ENCODE data around the gene RSPH10B2. TPM values are rescaled to one million over a fixed set of nuclear protein-coding genes. Genes with fewer than 3 reads are reported as not detected.
"Not testable (repeated sequence)": the region's sequence is repeated elsewhere in the genome, so short reads cannot be mapped to it uniquely, and the experiment has no call there.

Gene RSPH10B2
- total and polyA plus RNA-seq, 9 of the 15 experiments (the other 6 are each of a cell fraction or from before 2014, with no cell fraction given), result 0.04 to 0.11 (median 0.08) TPM; not detected in 5

DNA sequence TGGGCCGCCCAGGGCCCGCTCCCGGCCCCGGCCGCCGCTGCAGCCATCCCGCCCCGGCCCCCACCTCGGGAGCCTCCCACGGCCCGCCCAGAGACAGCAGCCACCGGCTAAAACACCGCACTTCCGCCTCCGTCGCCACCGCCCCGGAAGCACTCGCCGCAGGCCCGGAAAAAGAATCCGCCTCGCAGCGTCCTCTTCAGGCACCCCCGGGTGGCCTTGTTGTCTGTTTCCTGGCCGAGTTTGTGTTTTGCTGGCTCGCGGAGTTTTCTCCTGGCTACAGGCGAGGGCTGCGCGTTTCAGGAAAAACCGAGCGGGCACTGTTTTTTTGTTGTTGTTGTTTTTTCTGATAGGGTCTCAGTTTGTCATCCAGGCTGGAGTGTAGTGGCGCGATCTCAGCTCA lies 72.2 kb downstream of the RSPH10B2 start, which contains the start of gene CCZ1B (continued):
- TF ChIP-seq ELF2 (CRISPR knock-in tag; IDR thresholded peaks at IDR 0.05) (peak; percentile 74; the same call in 1 of the 2 replicates), EHMT2 (IDR thresholded peaks at IDR 0.05) (peak; percentile 97), POLR2AphosphoS5 (IDR thresholded peaks at IDR 0.05; ENCODE audit: control insufficient read depth, insufficient read depth, low read depth, low read length) (peak; percentile 35; the same call in 1 of the 2 replicates), MYC (IDR thresholded peaks at IDR 0.05; ENCODE audit: low read depth, low read length) (0 out of 2 replicates have a peak, but pooled peaks have one; percentile 22), ATF7 (IDR thresholded peaks at IDR 0.05) (peak; percentile 23; the same call in 1 of the 2 replicates), SIX5 (IDR thresholded peaks at IDR 0.05; ENCODE audit: borderline replicate concordance in 1 of 2, insufficient read depth in 1 of 2, low read depth in 1 of 2, low read length in 2 of 2) (peak in 1 of 2 experiments; percentile 12; a peak in 1 of 4 replicates), ARID1B (IDR thresholded peaks at IDR 0.05) (peak; percentile 18; the same call in 1 of the 2 replicates), GABPB1 (CRISPR knock-in tag; IDR thresholded peaks at IDR 0.05) (peak; percentile 81), PKNOX1 (IDR thresholded peaks at IDR 0.05) (peak; percentile 42; the same call in 1 of the 2 replicates), TAF9B (IDR thresholded peaks at IDR 0.05; ENCODE audit: partially characterized antibody) (peak; percentile 26), FOXK2 (conservative IDR thresholded peaks at IDR 0.05 in 1 of 2, IDR thresholded peaks at IDR 0.05 in 1 of 2; ENCODE audit: low read depth in 2 of 2) (peak; percentile 83 to 89)
- not testable (repeated sequence) for TF ChIP-seq MYC (CRISPR knock-in tag; IDR thresholded peaks at IDR 0.05; ENCODE audit: borderline replicate concordance, low read depth)
- TF ChIP-seq, protein P1, sequence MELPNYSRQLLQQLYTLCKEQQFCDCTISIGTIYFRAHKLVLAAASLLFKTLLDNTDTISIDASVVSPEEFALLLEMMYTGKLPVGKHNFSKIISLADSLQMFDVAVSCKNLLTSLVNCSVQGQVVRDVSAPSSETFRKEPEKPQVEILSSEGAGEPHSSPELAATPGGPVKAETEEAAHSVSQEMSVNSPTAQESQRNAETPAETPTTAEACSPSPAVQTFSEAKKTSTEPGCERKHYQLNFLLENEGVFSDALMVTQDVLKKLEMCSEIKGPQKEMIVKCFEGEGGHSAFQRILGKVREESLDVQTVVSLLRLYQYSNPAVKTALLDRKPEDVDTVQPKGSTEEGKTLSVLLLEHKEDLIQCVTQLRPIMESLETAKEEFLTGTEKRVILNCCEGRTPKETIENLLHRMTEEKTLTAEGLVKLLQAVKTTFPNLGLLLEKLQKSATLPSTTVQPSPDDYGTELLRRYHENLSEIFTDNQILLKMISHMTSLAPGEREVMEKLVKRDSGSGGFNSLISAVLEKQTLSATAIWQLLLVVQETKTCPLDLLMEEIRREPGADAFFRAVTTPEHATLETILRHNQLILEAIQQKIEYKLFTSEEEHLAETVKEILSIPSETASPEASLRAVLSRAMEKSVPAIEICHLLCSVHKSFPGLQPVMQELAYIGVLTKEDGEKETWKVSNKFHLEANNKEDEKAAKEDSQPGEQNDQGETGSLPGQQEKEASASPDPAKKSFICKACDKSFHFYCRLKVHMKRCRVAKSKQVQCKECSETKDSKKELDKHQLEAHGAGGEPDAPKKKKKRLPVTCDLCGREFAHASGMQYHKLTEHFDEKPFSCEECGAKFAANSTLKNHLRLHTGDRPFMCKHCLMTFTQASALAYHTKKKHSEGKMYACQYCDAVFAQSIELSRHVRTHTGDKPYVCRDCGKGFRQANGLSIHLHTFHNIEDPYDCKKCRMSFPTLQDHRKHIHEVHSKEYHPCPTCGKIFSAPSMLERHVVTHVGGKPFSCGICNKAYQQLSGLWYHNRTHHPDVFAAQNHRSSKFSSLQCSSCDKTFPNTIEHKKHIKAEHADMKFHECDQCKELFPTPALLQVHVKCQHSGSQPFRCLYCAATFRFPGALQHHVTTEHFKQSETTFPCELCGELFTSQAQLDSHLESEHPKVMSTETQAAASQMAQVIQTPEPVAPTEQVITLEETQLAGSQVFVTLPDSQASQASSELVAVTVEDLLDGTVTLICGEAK (IDR thresholded peaks at IDR 0.05), result peak; percentile 97
- TF ChIP-seq, protein P1 (CRISPR knock-in tag; IDR thresholded peaks at IDR 0.05), result not testable (repeated sequence)
- TF ChIP-seq, protein P2, sequence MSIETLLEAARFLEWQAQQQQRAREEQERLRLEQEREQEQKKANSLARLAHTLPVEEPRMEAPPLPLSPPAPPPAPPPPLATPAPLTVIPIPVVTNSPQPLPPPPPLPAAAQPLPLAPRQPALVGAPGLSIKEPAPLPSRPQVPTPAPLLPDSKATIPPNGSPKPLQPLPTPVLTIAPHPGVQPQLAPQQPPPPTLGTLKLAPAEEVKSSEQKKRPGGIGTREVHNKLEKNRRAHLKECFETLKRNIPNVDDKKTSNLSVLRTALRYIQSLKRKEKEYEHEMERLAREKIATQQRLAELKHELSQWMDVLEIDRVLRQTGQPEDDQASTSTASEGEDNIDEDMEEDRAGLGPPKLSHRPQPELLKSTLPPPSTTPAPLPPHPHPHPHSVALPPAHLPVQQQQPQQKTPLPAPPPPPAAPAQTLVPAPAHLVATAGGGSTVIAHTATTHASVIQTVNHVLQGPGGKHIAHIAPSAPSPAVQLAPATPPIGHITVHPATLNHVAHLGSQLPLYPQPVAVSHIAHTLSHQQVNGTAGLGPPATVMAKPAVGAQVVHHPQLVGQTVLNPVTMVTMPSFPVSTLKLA (conservative IDR thresholded peaks at IDR 0.05), result 0 out of 4 replicates have a peak, but pooled peaks of 1 of the 2 experiments have one; percentile 53
